Limb (tissue), 2 donors: ENCODE data around the gene ACP3.

Source experiments
- DNase-seq, 2 donors: peaks; one replicate each; pipeline ENCODE4 v3.0.0-alpha.2; 2016; ENCODE audit errors: extremely low spot score in 2 of 2

ACP3 gene

DNA sequence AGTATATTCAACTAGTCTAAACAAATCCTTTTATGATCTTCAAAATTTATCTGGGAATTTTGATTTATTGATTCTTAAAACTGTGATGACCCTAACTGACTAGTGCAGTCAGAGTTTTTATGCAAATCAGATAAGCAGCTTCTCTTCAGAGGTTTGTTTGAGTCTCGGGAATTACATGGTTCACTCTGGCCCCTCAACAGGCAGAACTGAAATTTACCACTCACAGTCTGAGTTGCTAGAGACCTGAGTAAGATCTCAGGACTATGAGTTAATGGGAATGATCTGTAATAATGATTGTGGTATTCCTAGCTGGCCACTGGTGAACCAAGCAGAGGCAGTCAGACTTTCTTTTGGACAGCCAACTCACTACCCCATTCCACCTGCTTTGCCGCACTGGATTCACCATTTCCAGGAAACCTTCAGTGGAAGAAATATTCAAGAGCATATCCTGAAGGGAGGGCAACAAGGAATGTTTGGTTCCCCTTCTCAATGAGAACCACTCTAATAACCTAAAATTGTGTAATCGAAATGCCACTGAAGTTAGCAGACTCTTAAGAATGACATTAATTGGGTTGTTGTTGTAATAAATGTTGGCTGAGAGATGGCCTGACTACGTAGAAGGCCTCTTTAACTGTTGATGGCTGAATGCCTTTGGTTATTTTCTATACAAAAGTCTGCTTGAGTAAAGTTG, 88.5 kb downstream of the ACP3 start:
- no peak for DNase-seq

DNA sequence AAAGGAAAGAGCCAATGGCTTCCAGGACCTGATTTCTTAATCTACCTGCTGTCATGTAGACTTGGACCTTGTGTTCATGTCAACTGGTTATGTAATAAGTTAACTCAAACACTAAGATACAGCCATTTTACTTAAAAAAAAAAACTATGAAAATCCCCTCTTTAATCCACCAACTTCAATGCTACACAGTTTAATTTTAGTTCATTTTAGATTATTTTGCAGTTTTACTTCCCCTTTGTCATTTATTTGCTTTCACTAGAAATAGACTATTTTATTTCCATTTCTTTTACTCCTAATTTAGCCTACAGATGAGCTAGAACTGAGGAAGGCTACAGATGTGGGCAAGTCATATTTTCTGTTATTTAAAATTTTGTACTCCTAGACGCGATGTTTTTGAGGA, 89.4 kb downstream of the ACP3 start:
- DNase-seq: no peak

DNA sequence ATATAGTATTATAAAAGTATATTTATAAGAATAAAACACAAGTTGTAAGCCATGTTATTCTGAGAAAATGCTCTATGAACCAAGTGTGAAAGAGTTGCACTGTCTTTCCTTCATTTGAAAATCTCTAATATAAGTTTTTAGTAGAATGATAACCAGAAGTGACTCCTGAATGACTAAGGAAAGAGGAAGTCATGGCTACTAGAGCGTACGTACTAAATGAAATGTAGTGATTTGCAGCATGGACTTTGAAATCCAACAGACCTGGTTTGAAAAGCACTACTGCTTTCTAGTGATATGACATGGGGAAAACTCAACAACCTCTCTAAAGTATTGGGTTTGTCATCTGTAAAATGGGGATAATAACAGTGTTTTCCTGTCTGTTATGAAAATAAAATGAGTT, 89.8 kb downstream of the ACP3 start:
- no peak for DNase-seq
